Activated CD8-positive, alpha-beta memory T cell treated with anti-CD3 and anti-CD28 coated beads for 24 hours (primary cell): Measurements from ENCODE around the gene DNAH5.

Experiments
- DNase-seq: peaks from one replicate; pipeline ENCODE4 v3.0.0-alpha.2; 2020

Gene DNAH5

DNA sequence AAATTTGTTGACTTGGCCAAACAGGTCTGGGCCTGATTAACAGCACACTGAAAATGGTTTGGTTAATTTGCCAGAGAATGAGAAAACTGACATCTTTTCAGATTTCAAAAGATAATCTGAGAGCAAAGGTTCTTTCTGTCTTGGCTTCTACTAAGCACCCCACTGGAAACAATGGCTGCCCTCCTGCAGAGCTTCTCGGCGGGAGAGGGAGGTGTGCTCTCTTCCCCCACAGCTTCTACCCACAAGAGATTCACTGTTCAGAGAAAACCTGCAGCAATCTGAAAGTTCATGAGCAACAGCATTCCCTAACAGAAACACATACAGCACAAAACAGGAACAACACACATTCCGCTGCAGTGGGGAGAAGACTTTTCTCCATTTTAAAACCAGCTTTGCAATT lies 3.0 kb downstream of the DNAH5 start:
- no peak for DNase-seq

DNA sequence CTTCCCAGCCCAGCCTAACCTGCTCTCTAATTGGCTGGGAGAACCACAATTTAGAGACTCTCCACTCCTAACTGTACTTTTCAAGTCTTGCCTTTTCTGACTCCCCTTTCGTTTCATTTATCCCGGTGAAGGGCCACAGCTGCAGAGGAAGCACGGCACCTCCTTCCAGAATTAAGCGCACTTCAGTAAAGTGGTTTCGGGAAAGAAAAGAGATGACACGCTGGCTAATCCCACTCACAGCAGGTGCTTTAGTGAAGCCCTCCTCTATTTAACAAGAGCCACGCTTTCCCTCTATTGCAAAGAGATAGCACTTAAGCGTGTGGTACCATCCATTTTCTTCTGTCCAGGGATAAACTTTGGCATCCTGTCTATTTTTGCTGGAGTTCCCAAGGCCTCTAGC lies 4.8 kb downstream of the DNAH5 start:
- DNase-seq: no peak

DNA sequence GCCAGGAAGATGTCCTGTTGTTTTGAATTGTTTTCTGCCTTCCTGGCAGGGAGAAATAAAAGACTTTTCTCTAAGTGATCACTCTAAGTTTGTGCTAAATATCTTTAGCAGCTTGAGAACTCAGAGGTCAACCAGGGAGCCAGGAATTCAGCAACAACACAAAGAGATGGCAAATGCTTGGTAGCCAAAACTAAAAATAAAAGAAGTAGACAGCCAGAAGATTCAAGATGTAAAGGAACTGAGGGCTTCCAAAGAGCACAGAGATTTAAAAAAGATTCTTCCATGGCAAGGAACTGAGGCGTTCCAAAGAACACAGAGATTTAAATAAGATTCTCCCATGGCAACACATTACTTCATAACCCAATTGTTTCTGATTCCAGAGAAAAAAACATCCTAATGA lies 9.6 kb downstream of the DNAH5 start:
- DNase-seq: no peak

DNA sequence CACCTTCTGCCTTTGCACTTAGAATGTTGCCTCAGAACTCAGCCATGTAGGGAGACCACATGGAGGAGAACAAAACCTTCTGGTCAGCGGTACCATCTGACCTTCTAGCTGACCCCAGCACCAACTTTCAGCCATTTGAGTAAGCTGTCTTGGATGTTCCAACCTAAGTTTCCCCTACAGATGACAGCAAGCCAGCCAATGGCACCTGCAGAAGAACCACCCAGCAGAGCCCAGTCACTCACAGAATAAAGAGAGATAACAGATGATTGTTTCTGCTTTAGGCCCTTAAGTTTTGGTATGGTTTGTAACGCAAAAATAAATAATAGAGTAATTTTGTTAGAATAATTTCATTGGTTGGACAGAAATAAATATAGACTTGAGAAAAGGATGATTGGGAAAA lies 10.4 kb downstream of the DNAH5 start:
- DNase-seq: no peak

DNA sequence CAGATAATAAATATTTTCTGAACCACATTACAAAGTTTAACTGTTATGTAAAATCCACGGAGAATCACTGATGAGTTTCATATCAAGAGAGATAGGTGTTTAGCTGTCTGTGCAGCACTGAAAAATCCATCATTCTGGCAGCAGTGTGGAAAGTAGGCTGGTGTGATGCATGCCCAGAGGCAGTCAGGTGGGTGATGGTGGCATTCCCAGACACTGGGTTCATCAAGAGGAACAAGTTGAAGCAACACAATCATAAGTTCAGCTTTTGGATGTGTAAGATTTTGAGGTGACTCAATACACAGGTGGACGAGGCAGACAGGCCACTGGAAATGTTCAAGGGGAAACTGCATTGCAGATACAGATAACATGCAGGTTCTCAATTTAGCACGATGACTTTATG lies 11.9 kb downstream of the DNAH5 start:
- DNase-seq: no peak

DNA sequence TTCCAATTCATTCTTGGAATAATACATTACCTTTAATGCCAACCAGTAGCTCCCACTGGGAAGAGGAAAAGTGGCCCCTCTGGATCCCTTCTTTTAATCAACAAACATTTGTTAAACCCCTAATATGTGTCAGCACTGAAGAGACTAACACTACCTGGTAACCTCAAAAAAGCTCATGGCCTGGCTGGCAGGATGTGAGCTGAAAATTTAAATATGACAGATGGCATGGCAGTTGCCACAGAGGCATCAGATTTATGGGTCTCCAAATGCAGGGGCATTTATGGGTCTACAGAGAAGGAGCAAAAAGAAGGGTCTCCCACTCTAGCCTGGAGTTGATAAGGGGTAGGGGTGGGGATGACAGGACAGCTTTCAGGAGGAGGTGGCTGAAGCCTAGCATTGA lies 12.5 kb downstream of the DNAH5 start:
- DNase-seq: no peak

DNA sequence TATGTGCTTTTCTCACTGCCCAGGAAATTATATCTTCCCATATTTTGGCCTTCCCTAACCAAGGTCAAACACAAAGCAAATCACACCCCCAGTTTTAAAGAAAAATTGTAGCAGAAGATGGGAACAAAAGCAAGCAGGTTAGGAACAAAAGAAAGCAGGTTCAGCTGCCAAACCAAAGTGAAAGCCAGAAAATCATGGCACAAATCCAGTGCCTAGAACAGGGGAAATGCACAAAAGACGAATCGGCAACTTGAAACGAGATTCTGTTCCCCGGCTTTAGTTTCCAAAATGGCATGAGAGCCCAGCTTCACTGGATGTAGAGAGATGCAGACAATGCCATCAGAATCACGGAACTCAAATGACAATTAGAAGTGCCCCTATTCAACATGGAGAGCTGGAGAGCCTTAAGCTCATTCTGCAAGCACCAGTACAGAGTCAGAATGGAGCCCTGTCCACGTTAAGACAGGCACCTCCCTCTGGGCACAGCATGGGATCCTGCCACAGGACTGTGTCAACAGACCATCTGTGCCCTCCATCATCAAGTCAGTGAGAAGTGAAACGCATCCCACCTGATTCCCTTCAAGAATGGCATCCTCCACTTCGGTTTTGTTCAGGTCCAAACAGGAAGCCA lies 13.8 kb downstream of the DNAH5 start:
- DNase-seq: no peak

DNA sequence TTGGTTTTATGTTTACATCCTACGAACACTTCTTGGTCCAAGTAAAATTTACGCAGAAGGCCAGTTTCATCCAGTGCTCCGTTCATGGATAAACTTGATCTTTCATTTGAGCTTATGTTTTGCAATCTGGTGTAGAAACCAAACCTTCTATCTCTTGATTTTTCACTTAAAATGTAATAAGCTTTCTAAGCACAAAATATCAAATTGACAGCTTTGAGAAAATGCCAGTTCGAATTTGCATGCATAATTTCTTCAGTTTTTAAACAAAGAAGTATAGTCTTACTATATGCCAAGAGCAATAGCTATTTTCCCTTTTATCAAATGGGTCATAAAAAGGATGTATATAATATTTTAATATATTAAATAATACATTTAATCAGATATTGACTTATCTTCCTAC lies 17.8 kb downstream of the DNAH5 start:
- DNase-seq: no peak

DNA sequence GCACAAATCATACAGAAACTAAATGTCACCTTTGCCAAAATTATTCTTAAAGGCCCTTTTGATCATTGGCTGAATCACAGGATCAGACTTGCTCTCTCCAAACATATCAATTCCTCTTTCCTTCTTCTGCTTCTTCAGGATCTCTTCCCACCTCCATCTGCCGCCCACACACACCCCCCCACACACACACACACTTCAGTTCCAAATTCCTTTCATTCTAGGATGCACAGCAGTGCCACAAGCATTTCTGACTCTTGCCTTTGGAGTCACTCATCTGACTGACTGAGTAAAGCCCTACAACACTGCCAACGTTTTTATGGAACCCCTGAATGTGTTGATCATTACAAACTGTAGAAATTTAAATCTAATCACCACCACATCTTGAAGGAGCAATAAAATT lies 22.9 kb downstream of the DNAH5 start:
- DNase-seq: no peak

DNA sequence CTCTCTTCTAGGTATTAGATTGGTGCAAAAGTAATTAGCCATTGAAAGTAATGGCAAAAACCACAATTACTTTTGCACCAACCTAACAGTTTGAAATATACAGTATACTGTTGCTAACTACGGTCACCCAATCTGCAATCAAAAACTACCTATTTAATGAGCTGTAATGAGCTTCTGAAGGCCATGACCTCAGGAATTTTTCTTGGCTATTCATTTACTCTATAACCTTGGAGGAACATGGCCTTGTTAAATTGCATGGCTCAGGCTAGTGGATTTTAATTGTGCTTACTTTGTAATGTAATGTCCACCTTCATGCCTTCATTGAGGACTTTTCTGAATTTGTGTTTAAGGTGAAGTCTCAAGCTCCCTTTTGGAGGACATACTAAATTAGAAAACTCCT lies 24.7 kb downstream of the DNAH5 start:
- DNase-seq: no peak

DNA sequence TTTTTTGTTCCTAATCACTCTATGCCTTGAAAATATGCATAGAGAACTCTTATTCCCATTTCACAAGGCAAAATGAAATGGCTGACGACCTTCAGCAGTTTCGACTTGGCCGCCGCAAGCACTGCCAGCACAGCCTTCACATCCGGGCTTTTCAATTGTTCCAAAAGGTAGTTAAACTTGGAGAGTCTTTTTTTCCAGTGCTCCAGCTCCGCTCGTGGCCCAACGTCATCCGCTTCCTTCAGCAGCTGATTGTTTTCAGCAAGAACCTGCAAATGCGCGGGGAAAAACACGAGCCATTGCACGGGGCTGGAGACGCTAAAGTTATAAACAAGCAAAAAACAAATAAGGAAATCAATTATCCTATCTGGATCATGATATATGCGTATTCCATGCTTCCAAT lies 25.4 kb downstream of the DNAH5 start:
- DNase-seq: no peak

DNA sequence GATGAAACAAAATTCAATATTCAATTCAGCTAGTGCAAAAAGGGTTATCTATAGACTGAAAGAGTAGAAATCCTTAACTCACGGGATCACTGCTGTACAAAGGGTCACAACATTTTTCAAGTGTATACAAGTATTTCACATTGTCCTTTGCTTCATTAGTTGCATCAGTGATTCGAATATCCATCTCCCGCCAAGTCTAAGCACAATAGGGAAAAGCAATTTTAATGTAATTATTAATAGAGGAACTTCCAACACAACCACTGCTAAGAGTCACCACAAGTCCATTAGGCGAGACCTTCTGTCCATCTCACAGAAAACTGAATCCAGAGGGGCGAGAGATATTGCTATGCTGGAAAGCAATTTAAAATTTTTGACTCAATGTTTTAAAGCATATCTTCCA lies 27.4 kb downstream of the DNAH5 start:
- DNase-seq: no peak

DNA sequence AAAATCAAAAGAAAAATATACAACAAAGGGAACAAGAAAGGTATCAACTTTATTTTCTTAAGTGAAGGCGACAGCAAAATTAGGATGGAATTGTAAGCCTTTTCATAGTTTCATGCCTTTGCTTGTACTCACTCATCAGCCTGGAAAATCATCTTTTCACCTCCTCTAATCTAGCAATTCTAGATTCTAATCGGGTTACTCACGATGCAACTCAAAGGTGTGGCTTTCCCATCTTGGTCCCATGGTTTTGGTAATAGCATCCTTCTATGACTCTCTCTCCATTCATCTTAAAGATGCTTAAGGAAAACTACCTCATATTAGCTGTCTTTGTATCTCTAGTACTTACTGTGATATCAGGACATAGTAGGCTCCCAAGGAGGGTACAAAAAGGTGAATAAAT lies 30.5 kb downstream of the DNAH5 start:
- DNase-seq: no peak

DNA sequence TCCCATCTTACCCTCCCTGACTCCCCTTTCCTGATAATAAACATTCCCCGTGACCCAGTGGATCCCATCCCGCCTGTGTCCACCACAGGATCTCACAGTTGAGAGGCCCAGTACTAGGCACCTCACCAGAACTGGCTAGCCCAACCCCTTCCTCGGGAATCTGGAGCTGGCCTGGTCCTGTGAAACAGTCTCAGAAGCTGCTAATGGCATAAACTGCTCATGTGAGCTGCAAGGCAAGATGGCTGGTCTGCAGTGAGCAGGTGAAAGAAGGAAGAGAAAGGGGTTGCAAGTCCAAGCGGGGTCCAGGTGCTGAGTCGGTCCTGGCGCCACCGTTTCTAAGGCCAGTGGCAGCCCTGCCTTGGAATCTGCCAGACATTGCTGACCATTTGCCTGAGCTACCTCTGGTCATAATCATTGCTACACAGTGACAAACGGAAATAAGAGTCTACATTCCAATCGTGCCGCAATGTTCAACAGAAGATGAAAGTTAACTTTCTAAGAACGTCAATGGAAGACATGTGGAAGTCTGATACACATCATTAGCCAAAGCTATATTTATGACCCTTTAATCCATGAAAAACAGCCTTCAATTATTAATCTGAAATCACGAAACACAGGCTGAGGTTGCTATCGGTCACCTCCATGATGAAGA lies 33.7 kb downstream of the DNAH5 start:
- DNase-seq: no peak

DNA sequence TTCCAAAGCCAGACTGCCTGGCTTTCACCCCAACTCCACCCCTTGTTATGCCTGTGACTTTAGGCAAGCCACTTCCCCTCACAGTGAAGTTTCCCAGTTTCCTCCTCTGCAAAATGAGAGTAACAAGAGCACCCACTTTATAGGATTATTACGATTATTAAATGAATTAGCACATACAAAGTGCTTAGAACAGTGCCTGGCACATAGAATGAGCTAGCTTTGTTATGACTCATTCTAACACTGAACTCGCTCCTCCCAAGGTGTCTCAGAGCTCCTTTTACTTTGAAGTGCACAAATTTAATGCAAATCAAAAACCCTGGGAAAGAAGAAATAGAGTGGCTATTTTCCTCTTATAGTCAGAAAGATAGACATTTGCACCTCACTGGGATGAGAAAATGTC lies 34.3 kb downstream of the DNAH5 start:
- no peak for DNase-seq

DNA sequence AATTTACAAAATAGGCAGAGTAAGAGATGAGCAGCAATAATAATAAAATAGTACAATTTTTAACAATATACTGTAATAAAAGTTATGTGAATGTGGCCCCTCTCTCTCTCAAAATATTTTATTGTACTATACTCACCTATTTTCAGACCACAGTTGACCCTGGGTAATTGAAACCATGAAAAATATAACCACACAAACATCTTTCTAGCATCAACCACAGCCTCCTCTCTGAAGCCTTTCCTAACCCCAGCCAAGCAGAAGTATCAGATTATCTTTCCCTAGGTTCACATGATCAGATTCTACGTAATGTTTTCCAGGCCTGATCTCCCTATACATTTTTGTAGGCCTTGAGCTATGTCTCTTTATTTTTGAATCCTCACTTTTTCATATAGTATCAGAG lies 35.2 kb downstream of the DNAH5 start:
- DNase-seq: no peak

DNA sequence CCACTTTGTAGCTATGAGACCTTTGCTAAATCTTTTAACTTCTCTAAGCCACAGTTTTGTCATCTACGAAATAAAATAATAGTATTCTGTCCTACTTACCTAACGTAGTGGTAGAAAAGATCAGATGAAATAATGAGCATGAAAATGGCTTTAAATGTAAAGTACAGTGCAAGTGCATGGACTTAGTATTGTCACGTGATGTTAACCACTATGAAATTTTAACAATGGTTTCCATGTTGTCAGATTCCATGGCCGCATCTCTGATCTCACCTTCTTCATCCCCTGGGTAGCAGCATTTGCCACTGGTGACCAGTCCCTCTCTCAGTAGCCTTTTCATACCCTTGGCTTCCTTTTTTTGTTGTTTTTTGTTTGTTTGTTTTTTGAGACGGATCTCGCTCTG lies 45.9 kb downstream of the DNAH5 start:
- no peak for DNase-seq

DNA sequence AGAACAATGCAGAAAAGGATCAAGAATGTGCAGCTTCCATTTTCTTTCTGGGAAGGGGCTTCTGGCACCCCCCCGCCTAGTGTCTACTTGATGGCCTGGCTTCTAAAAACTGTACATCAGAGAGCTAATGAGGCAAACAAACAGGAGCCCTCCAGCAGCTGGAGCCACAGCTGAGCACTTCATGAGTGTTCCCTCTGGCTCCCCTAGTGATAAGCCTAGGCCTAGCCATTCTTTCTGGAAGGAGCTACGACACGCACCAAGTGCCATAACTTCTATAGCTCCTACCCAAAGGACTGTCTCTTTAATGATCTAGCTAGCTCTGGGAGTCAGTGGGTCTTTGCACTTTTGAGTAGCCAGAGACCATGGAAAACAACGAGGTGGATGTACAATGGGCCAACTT lies 66.1 kb downstream of the DNAH5 start:
- DNase-seq: no peak

DNA sequence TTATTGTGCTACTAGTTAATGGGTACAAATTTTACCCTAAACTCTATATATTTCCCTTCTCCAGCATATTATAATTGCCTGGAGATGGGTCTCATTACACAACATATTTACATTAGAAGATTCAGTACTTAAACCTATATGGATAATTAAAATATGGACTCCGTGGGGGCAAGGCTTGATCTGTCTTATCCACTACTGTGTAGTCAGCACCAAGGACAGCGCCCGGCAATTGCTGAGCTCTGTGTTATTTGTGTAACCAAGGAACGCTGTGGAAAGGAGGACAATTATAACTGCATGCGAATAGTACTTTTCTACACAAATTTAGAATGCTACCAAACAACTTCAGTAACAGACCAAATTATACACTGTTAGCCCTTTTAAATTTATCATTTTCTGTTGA lies 77.7 kb downstream of the DNAH5 start:
- no peak for DNase-seq

DNA sequence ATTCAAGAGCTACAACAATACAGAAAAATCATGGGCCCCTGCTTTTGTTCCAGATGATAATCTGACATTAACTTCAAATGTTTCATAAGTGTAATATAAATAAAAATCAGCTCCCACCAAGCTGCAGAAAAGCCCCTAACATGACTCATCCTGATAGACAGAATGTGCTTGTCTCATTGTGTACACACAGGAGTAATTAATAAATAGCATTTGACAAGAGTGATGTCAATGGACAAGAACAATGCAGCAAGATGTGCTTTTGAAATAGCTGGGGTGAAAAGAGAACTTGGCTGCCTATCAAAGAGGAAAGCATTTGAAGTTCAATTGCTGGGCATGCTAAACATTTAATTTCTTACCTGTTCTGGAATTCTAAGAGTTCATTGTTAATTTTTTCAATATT lies 79.2 kb downstream of the DNAH5 start:
- DNase-seq: no peak

DNA sequence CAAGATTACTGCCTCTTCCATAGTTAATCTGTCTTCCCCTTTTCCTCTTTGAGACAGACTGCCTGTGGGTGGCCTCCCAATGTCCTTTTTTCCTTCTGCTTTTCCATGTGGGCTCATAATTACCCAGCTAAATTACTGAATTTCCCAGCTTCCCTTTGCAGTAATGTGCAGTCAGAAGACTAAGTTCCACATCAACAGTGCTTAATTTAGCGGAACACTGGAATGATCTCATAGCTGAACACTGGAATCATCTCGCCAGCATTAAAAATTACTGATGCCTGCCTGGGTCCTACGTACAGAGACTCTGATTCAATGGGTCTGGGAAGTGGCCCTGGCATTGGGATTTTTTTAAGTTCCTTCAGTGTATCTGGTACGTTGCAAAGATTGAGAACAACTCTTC lies 84.3 kb downstream of the DNAH5 start:
- no peak for DNase-seq

DNA sequence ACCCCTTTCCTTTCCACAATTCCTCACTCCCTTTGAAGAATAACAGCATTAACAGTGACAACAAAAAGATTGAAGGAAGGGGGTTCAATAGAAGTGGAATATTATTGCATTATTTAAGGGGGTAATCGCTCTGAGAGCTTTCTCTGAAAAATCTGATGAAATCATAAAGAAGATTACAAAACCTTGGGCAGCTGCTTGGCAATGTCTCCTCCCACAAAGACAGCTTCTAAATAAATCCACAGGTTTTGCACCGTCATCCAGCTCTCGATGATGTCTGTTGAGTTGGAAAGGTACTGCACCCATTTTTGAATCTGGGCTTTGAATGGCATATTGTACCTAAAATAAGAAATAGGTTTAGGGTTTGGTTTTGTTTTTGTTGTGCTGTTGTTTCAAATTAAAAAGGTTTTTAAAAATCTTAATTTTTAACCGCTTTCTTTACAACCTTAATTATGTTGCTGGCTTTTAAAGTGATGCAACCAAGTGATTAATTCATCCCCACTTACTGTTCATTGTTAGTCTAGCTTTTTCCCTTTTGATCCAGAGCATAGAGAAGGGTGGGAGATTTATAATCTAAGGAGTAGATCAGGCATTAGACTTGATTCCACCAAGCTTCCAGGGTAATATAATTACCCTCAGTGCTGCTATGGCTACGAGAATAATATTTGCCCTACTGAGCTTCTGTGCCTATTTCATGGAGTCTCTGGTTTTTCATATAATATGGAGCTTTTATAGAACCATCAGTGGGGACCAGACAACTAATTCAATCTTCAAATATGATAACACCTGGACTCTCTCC lies 85.0 kb downstream of the DNAH5 start:
- no peak for DNase-seq

DNA sequence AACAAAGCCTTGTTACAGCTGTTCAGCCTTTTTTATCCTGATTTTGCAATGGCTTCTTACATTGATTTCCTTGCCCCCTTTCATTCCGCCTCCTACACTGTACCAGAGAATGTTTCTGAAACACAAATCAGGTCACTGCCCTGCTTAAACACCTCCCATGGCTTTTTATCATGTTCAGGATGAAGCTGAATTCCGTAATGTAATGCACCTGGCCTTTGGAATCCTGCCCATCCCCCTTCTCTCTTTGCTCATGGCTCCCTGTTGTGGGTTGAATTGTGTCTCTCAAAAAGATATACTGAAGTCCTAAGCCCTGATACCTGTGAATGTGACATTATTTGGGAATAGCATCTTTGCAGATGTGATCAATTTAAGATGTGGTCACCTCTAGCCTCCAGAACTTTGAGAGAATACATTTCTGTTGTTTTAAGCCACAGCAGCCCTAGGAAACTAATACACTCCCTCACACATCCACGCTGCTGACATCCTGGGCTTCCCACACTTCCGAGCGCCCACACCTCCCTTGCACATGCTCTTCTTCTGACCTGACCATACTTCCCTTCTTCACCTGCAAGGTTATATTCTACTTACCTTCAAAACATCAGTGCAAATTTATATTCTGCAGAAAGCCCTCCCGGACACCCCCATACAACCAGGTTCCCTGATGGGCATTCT lies 101.2 kb downstream of the DNAH5 start:
- DNase-seq: no peak

DNA sequence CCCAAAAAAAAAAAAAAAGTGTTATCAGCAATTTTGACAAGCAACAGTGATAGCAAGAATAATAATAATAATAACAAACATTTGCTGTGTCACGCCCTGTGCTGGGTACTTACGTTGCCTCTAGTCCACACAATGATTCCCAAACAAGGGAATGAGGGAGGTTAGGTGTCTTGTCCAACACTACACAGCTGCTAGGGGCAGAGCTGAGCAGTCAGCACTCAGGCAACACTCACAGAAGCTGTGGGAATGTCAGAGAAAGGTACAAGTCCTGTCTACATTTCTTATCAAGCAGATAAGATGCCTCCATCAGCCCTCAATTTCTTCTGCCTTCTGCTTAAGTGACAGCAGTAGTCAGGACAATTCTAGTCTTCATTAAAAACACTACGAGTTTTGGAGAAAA lies 111.0 kb downstream of the DNAH5 start:
- no peak for DNase-seq
